Esophagus squamous epithelium (tissue), 4 donors: ENCODE measurements around the gene PRDX3.

Experiments used
- CTCF ChIP-seq, 6 experiments: fragments of 450-650 bp in 4 of 6; fragments of 200-600 bp in 2 of 6; sonication (generic) in 2 of 6; IDR thresholded peaks; one replicate each; pipeline ENCODE4 v1.5.1; 2016 to 2019; ENCODE audit warnings: antibody characterized with exemption in 6 of 6, mild to moderate bottlenecking in 4 of 6, moderate library complexity in 4 of 6
- POLR2A ChIP-seq, 4 donors: fragments of 450-650 bp; IDR thresholded peaks; one replicate each; pipeline ENCODE4 v1.6.1; 2017; ENCODE audit warnings: antibody characterized with exemption in 4 of 4, mild to moderate bottlenecking in 4 of 4, moderate library complexity in 3 of 4

DNA sequence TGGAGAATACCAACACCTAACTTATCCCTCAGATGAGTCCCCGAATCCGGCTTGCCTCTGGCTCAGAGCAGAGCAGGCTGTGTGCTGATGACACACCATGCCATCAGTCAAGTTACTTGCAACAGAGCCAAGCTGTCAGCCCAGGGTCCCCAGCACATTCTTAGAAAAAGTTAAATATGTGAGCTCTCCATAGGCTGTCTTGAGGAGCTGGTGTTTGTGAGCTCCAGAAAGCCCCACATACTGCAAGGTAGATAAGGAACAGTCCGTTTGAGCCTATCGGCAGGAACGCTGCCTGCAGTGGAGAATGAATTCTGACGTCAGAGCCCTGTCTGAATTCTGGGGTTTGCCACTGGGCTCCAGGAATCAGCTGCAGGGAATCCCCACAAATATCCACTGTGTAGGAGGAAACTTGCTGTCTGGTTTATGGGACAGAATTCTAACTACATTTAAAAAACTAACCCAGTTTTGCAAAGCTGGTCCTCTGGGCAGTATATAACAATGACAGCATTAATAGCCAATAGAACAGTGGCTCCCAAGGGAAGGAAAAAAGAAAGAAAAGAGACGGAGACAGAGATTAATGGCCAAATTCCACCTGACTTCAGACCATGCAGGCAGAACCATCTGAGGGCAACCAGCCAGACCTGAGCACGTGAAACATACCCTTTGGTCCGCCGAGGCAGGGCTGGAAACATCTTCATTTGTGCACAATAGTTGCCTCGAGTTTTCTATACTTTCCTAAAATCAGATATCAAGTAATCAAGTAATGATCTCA, 16.7 kb downstream of the PRDX3 start:
- TF ChIP-seq CTCF (IDR thresholded peaks at IDR 0.05) (no peak), POLR2A (IDR thresholded peaks at IDR 0.05) (no peak)
